Mucosa of gallbladder (tissue), 1 donor: ENCODE results near the gene IQGAP2. TPM values are rescaled to one million over a fixed set of nuclear protein-coding genes. Genes with fewer than 3 reads are reported as not detected.
"Not testable (repeated sequence)": the region's sequence is repeated elsewhere in the genome, so short reads cannot be mapped to it uniquely, and the experiment has no call there.

Experiments
- DNase-seq: peaks from one replicate; pipeline ENCODE4 v3.0.0-alpha.2; 2020; ENCODE audit warnings: low spot score
- total RNA-seq: library from RNA; stranded (reverse); gene quantifications from one replicate; pipeline ENCODE4 v1.2.1, GENCODE V29; 2021
- donor health status: DM: no; HTN: no; CAD: no.

Gene IQGAP2
- total RNA-seq, 1 donor from 2014 or later: 119 TPM

DNA sequence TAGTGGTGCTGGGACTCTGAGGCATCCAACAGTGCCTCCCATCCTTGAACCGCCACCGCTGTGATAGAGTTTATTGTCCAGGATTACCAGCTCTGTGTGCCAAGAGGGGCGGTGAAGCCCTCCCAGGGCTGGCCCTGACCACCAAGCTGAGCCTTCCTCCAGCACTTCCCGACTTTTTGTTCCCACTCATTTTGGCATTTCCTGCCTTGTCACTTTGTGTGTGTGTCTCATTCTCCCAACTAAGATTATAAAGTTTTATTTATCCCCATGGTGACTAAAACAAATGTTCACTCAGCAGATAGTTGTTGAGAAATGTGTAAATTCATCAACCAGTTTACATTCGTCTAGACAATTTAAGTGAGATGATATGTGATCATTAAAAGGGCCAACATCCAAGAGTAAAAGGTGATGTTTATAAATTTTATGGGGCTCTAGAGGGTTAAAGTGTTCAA, 315.3 kb downstream of the IQGAP2 start:
- DNase-seq: no peak

DNA sequence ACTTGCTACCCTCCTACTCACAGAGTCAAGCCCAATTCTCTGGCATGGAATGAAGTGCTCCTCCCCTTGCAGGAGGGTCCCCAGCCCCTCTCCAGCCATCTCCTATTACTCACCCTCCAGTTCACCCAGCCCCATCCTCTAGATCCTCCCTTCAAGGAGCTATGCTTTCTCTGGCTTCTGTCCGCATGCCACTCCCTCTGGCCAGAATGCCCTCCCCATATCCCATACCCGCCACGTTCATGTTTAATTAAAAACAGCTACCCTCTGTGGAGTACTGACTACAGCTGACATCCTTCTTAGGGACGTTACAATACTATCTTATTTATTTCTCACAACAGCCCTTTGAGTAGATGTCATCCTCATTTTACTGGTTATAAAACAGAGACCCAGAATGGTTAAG, 315.8 kb downstream of the IQGAP2 start:
- DNase-seq: no peak

DNA sequence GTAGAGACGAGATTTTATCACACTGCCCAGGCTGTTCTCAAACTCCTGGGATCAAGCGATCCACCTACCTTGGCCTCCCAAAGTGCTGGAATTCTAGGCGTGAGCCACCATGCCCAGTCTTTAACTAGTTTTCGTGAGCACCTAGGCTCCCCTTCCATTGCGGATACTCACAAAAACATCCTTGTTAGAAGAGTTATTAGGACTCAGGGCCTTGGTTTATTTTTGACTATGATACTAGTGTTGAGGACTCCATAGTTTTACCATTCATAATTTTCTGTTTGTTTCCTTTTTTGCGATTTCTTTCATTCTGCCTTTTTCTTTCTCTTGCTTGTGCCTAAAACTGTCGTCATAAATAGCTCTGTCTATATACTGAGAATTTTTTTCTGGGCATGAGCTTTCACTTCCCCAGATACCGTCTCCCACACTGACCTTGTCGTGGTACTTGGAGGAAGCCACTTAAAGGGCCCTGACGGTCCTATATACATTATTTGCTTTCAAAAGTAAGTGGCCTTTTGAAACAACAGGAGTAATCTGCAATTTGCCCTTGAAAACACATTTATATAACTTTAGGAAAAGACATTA, 318.0 kb downstream of the IQGAP2 start:
- no peak for DNase-seq

DNA sequence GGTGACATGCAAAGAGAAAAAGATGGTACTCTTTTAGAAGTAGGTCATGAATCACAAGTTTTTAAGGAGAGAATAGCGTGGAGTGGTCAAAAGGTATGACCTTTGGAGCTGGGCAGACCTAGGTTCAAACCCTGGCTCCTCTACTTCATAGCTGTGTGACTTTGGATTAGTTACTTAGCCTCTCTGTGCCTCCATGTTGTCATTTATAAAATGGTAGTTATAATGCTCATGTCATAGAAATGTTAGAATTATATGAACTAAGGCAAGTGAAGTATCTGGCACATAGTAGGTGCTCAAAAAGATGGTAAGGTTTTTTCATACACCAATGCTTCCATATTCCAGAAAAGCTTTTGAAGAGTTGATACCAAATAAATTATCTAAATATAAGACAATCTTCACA, 320.2 kb downstream of the IQGAP2 start:
- DNase-seq: no peak

DNA sequence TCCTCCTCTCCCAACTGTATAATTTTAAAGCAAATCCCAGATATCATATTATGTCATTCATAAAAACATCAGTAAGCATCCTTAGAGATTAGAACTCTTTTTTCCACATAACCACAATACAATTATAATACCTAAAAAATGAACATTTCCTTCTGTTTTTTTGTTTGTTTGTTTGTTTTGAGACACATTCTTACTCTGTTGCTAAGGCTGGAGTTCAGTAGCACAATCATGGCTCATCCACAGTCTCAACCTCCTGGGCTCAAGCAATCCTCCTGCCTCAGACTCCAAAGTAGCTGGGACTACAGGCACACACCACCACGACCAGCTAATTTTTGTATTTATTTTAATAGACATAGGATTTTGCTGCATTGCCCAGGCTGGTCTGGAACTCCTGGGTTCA, 320.8 kb downstream of the IQGAP2 start:
- no peak for DNase-seq

DNA sequence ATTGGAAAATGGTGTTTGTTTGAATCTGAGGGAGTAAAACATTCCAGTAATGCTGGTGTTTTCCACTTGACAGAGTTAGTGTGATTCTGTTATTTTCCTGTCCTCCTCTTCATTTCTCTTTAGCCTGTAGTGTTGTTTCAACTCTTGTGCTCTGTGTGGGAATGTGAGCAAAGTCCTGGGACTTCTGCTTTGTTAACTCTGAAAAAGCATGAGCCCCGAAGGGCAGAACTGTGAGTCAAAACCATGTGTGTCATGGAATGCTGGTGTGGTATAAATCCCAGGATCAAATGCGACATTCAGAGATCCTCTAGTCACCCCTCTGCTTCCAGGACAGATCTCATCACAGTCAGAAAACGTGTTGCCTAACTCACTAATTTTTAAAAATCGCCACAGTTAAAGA, 321.8 kb downstream of the IQGAP2 start:
- no peak for DNase-seq

DNA sequence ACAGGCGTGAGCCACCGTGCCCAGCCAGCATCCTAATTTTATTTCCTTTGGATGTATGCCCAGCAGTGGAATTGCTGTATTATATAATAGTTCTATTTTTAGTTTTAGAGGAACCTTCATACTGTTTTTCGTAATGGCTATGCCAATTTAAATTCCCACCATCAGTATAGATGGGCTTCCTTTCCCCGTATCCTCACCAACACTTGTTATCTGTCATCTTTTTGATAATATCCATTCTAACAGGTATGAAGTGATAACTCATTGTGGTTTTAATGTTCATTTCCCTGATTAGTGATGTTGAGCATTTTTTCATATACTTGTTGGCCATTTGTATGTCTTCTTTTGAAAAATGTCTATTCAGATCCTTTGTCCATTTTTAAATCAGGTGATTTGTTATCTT, 325.9 kb downstream of the IQGAP2 start:
- DNase-seq: no peak

DNA sequence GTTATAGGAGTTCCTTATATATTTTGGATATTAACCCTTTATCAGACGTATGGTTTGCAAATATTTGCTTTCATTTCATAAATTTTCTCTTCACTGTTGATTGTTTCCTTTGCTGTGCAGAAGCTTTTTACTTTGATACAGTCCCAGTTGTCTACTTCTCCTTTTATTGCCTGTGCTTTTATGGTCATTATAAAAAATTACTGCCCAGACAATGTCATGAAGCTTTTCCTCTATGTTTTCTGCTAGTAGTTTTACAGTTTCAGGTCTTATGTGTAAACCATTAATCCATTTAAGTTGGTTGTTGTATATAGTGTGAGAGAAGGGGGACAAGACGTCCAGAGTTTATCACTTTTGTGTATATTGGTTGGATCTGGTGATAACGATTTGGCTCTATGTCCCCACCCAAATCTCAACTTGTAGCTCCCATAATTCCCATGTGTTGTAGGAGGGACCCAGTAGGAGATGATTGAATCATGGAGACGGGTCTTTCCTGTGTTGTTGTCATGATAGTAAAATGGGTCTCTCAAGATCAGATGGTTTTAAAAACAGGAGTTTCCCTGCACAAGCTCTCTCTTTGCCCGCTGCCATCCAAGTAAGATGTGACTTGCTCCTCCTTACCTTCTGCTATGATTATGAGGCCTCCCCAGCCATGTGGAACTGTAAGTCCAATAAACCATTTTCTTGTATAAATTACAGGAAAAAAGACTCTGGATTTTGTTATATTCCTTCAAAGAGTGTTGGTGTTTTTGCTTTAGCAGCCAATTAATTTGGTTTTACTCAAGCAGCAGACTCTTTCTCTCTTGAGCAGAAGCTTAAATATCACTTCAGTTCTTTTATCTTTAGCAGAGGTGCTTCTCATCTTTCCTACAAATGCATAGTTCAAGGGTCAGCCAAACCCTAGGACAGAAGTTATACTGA, 326.5 kb downstream of the IQGAP2 start:
- DNase-seq: no peak

DNA sequence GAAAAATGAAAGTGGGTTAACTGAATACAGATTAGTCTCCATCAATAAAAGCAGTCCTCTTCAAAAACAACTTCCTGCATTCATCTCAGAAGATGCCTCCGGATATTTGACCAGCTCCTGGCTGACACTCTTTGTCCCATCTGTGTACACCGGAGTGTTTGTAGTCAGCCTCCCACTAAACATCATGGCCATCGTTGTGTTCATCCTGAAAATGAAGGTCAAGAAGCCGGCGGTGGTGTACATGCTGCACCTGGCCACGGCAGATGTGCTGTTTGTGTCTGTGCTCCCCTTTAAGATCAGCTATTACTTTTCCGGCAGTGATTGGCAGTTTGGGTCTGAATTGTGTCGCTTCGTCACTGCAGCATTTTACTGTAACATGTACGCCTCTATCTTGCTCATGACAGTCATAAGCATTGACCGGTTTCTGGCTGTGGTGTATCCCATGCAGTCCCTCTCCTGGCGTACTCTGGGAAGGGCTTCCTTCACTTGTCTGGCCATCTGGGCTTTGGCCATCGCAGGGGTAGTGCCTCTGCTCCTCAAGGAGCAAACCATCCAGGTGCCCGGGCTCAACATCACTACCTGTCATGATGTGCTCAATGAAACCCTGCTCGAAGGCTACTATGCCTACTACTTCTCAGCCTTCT, 329.4 kb downstream of the IQGAP2 start:
- no peak for DNase-seq

DNA sequence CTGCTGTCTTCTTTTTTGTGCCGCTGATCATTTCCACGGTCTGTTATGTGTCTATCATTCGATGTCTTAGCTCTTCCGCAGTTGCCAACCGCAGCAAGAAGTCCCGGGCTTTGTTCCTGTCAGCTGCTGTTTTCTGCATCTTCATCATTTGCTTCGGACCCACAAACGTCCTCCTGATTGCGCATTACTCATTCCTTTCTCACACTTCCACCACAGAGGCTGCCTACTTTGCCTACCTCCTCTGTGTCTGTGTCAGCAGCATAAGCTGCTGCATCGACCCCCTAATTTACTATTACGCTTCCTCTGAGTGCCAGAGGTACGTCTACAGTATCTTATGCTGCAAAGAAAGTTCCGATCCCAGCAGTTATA, 329.9 kb downstream of the IQGAP2 start:
- peak; percentile 28 for DNase-seq

DNA sequence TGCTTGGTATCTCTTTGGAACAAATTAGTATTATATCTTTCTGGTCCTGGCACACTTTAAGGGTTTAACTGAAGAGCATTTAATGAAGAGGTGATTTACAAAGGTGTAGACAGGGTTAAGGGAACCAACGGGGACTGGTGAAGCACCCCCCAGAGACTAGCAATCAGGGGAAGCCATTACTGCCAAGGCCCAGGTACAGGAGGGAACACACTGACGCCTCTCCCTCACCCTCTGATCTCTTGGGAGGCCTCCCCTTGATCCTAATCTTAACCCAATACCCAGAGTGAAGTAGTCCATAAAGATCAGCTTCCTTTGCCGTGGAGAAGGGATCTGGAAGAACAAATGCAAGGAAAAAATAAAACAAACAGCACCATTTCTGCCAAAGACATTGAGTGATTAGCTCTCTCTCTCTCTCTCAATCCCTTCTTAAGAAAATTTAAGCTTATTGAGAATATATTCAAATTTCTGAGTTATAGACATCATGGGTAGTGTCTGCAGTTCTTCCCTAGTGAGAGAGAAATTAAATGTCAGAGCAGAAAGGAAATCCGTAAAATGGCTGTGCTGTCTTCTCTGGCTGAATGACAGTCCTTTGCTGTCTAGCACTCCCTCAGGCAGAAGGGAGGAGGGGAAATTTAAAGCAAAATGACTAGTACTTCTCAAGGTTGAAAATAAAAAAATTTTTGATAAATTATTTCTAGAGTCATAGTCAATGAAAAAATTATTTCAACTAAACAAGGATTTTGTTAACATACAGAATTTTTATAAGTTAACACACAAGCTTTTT, 332.9 kb downstream of the IQGAP2 start:
- no peak for DNase-seq

DNA sequence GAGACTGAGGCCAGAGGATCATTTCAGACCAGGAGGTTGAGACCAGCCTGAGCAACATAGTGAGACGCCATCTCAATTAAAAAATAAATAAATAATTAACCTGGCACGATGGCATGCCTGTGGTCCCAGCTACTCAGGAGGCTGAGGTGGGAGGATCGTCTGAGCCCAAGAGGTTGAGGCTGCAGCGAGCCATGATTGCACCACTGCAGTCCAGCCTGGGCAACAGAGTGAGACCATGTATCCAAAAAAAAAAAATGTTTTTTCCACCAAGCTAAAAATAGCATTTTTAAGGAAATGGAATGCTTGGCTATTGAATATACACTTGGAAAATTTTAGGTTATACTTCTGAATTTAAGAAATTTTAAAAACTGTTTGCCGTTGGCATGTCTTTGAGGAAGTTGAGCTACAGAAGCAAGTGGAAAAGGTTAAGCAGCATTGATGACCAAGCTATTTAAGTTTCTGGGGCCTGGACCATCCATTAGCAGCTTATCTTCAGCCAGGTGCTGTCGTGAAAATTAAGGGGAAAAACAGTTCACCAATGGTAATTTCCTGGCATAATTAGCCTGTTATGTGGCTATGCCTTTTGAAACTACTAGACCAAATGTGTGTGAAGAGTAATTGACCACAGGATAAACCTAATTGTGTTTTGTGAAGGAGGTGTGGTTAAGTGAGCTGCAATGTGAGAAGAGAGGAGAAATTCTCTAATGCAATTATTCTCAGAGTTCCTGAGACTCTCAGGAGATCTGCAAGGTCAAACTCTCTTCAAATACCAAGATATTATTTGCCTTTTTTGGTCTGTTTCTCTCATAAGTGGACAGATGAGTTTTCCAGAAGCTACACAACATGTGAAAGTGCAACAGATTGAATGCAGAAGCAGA, 333.8 kb downstream of the IQGAP2 start:
- DNase-seq: no peak

DNA sequence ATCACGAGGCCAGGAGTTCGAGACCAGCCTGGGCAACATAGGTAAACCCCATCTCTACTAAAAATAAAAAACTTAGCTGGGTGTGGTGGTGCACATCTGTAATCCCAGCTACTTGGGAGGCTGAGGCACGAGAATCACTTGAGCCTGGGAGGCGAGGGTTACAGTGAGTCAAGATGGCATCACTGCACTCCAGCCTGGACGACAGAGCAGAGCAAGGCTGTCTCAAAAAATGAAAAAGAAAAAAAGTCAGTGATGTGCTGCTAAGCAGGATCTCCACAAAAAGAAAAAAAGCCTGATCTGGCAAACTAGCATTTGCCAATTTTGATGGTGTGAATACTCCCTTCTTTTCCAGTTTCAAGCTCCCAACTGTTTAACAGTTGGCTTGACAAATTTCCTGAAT, 334.8 kb downstream of the IQGAP2 start:
- DNase-seq: no peak

DNA sequence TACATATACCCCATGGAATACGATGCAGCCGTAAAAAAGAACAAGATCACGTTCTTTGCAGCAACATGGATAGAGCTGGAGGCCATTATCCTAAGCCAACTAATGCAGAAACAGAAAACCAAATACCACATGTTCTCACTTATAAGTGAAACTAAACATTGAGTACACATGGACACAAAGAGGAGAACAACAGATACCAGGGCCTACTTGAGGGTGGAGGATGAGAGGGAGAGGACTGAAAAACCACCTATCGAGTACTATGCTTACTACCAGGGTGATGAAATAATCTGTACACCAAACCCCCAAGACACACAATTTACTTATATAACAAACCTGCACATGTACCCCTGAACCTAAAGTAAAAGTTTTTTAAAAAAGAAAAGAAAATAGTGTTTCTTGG, 338.4 kb downstream of the IQGAP2 start:
- DNase-seq: not testable (repeated sequence)

DNA sequence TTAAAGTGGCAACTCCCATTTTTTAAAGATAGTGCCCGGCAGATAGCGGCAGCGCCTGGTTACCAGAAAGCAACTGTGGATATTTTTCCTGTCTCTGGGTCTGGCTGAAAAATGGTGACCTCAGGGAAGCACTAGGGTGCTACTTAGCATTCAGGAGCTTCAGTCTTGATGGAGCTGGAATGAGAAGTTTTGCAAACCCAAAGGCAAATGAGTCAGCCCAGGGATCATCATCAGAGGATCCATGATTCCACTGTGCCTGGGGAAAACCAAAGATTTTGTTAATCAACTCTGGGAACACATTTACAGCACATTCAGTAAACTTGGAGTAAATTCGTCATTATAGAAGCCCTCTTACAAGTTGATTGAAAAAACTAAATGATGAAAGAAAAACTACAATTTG, 339.5 kb downstream of the IQGAP2 start:
- DNase-seq: no peak

DNA sequence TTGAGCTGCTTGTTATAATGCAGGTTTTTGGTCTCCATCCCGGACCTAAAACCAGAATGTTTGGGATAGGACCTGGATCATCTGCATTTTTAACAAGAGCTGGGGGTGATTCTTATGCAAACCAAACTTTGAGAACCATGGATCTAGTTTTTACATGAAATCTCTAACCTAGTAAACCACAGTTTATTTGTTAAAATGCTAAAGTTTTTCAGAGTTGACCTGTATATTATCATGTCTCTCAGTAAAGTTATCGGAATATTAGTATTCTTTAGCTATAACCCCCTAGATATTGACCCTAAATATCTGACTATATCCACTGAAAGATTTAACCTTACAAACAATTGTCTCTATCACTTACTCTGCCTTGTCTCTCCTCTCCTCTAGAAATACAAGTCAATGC, 341.5 kb downstream of the IQGAP2 start:
- no peak for DNase-seq

DNA sequence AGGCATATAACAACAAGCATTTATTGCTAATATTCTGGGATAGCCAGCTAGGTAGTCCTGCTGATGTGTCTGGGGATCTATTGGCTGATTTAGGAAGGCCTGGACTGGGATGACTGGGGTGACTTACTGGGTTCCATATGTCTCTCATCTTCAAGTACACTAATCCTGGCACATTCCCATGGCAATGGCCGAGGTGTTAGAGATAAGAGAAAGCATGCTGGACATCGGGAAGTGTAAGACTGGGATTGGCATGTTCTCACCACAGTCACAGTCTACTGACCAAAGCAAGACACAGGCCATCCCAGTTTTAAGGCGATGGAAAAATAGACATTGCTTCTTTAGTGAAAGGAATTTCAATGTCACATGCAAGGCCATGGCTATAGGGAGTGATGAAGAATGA, 342.6 kb downstream of the IQGAP2 start:
- DNase-seq: no peak

DNA sequence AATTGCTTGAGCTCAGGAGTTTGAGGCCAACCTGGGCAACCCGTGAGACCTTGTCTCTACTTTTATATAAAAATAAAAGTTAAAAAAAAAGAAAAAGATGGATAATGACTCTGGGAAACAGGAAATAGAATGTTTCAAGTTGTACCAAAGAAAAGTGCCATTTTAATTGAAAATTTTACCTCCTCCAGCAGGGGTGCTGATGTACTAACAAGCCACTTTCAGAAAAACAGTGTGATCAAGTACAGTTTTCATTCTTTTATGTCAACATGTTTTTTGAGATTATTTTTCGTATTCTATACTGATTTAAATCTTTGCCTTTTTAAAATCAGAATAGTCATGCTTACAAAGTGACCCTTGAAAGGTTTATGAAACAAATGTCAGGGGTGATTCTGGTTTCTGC, 343.6 kb downstream of the IQGAP2 start:
- DNase-seq: no peak

DNA sequence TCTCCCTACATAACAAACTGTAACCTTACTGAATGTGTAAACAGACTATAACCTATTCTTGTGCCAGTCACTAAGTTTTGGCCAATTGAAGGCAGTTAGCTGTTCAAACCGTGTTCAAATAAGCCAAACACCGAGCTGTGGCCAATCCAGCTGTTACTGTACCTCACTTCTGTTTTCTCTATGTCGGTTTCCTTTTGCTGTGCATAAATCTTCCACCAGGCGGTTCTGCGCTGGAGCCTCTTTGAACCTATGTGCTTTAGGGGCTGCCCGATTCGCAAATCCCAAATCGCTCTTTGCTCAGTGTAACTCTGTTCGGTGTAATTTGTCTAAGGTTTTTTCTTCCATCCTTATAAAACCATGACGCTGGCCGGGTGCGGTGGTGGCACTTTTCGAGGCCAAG, 344.6 kb downstream of the IQGAP2 start:
- no peak for DNase-seq

DNA sequence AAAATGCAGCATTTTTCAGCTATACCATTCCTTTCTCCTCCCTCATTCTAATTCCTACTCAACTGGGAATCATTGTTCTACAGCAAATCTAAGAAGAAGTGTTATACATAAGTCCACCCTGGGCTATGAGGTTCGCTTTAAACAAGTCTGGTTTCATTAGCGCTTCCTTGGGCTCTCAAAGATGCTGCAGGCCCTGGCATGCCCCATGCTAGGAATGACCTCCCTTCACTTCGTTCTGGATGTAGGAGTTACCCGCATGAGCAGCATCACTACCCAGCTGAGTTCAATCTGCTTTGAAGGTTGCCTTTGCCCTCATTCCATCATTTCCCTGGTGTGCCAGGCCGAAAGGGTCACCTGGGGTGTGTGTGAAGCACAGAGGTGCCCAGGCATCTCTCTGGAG, 348.2 kb downstream of the IQGAP2 start:
- no peak for DNase-seq

DNA sequence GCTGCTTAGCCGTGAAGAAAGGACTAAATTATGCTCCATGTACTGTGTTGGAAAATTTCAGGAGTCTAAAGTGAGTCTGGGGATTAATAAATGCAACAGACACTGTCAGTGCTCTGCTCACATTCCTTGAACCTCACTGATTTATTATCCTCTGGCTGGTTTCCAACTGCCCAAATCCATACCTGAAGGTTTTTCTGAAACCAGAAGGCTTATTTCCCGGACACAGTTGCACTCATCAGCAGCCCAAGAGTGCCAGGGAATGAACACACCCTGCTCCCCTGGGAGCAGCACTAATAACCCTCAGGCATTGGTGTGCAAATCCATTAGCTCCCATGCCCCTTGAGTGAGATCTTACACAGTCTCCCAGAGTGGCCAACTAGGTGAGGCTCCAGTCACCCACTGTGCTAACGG, 351.6 kb downstream of the IQGAP2 start:
- no peak for DNase-seq
